ENCODE results near the gene GALNT17. TPM values are rescaled to one million over a fixed set of nuclear protein-coding genes. Genes with fewer than 3 reads are reported as not detected.

Gene GALNT17
- not detected for total RNA-seq

DNA sequence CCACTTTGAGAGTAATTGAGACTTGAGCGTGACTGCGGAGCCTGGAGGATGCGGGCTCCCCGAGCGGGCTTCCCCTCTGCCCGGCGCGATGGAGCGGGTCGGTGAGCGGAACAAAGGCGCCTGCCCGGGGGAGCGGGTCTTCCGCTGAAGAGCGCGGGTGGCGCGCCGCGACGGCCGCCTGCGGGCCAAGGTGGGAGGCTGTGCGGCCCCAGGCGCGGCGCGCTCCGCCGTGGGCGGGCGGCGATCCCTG is at the start of gene GALNT17:
Gene GALNT17, plus strand, starts transcription at position 18 of the 250 bp plus-strand sequence.
- H3K36me3 Mint-ChIP-seq (ENCODE audit: insufficient read depth in 2 of 2) = peaks cover 0 to 2% of the 10 kb centered on the region in 2 donors
- peak within 1 kb of the TSS; percentile 55 to 63 for H3K4me3 Mint-ChIP-seq
- ATAC-seq (replicated peaks in 1 of 2) (no peak), DNase-seq (no peak)
- no peaks in the 10 kb centered on the region for H3K4me1 Mint-ChIP-seq (ENCODE audit: low read depth)
- peaks cover 33% of the 10 kb centered on the region for H3K27me3 Mint-ChIP-seq (ENCODE audit: low read depth)
- no peaks in the 10 kb centered on the region for H3K9me3 Mint-ChIP-seq
- H3K27ac Mint-ChIP-seq = no peak within 1 kb of the TSS

DNA sequence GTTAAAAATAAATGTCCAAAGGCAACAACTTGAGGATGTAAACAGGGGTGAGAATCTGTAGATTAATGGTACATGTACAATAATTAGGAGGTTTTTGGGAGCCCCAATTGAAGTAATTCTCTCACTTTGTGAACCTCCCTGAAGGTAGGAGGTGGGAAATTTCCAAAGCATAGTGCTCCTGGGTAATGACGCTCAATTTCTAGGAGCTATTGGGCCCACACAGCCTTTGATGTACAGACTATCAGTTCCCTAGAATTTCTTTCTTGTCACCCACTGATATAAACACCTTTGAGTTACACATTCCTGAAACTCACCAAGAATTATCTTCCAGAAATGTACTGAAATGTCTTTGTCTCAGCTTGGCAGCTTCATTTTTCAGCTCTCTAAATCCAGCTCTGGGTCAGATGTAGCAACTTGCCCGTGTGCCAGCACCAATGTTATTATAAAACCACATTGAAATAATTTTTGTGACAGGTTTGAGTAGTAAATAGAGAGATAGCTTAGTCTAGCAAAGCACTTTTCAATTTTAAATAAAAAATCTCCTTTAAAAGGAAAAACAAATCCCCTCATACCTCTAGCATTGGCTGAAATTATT is 36.6 kb upstream of the GALNT17 start:
- Mint-ChIP-seq H3K4me3 (no peak overlapping the region), H3K9me3 (peaks cover 15 to 23% of the 10 kb centered on the region in 2 donors), H3K4me1 (ENCODE audit: low read depth) (no peaks in the 10 kb centered on the region), H3K27ac (no peak overlapping the region), H3K36me3 (ENCODE audit: insufficient read depth in 2 of 2) (peaks cover 0 to 3% of the 10 kb centered on the region in 2 donors), H3K27me3 (ENCODE audit: low read depth) (no peaks in the 10 kb centered on the region)
- DNase-seq (no peak), ATAC-seq (replicated peaks in 1 of 2) (no peak)

DNA sequence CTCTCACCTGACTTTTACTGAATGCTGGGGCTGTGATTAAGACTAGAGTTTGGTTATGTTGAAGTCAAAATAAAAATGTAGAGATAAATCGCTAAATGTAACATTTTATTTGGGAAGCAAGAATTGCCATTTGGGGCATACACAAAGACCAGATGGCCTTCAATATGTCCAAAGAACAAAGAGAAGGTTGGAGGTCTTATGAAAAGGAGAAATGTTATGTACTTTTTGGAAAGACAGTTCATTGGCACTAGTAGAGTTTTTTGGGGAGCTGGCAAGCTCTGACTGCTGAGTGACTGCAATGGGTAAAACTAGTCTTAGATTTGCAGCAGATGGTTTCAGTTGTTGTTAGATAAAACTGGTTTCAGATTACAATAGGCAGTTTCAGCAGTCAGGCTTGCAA is 35.6 kb upstream of the GALNT17 start:
- H3K4me3 Mint-ChIP-seq = no peak overlapping the region
- H3K36me3 Mint-ChIP-seq (ENCODE audit: insufficient read depth in 2 of 2) = peaks cover 0 to 3% of the 10 kb centered on the region in 2 donors
- H3K27me3 Mint-ChIP-seq (ENCODE audit: low read depth) = no peaks in the 10 kb centered on the region
- H3K9me3 Mint-ChIP-seq = peaks cover 14 to 20% of the 10 kb centered on the region in 2 donors
- no peak overlapping the region for H3K27ac Mint-ChIP-seq
- H3K4me1 Mint-ChIP-seq (ENCODE audit: low read depth) = no peaks in the 10 kb centered on the region
- DNase-seq = no peak
- ATAC-seq (replicated peaks in 1 of 2) = no peak

DNA sequence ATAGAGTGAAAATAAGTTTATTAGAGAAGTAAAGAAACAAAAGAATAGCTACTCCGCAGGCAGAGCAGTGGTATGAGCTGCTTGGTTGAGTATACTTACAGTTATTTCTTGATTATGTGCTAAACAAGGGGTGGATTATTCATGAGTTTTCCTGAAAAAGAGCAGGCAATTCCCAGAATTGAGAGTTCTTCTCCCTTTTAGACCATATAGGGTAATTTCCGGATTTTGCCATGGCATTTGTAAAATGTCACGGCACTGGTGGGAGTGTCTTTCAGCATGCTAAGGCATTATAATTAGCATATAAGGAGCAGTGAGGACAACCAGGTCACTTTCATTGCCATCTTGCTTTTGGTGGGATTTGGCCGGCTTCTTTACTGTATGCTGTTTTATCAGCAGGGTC is 25.7 kb upstream of the GALNT17 start:
- Mint-ChIP-seq H3K27me3 (ENCODE audit: low read depth) (no peaks in the 10 kb centered on the region), H3K36me3 (ENCODE audit: insufficient read depth in 2 of 2) (no peaks in the 10 kb centered on the region), H3K4me1 (ENCODE audit: low read depth) (no peaks in the 10 kb centered on the region), H3K9me3 (peaks cover 4 to 6% of the 10 kb centered on the region in 2 donors), H3K27ac (no peak overlapping the region), H3K4me3 (no peak overlapping the region)
- ATAC-seq (replicated peaks in 1 of 2) (no peak), DNase-seq (no peak)

DNA sequence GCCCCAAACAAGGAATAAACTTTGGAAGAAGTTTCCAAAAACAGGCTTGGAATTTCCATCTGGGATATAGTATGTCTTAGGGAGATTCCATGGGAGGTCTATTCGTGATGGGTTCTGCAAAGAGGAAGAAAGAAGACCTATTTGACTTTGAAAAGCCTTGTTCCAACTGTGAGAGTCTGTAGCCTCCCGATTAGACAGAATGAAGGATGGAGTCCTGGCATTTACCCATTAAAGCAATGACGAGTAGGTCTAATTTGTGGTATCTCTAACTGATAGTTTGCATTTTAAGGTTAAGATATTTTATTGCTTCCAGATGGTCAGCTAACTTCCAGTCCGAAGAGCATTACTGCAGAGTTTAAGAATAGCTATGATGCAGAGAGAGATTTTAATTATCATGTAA is 19.5 kb upstream of the GALNT17 start:
- Mint-ChIP-seq H3K27ac (no peak overlapping the region), H3K9me3 (peaks cover 10 to 11% of the 10 kb centered on the region in 2 donors), H3K27me3 (ENCODE audit: low read depth) (no peaks in the 10 kb centered on the region), H3K4me1 (ENCODE audit: low read depth) (no peaks in the 10 kb centered on the region), H3K4me3 (no peak overlapping the region), H3K36me3 (ENCODE audit: insufficient read depth in 2 of 2) (no peaks in the 10 kb centered on the region)
- DNase-seq (no peak), ATAC-seq (replicated peaks in 1 of 2) (no peak)

DNA sequence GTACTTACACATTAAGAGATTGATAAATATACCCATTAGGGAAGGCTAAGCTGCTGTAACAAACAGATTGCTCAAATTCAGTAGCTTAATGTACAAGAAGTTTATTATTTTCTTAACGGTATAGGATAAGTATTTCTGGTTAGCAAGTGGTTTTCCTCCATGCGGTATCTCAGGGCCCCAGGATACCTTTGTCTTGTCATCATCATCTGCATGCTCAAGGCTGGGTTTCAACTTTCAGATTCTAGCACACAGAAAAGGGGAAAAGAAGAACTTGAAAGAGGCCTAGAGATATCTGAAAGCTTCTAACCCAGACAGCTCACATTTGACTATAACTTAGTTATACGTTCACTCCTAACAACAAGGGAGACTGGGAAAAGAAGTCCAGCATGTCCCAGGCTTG is 11.8 kb upstream of the GALNT17 start:
- Mint-ChIP-seq H3K36me3 (ENCODE audit: insufficient read depth in 2 of 2) (no peaks in the 10 kb centered on the region), H3K9me3 (peaks cover under 1 to 6% of the 10 kb centered on the region in 2 donors), H3K27ac (no peak overlapping the region), H3K4me3 (no peak overlapping the region), H3K4me1 (ENCODE audit: low read depth) (no peaks in the 10 kb centered on the region), H3K27me3 (ENCODE audit: low read depth) (no peaks in the 10 kb centered on the region)
- DNase-seq = no peak
- no peak for ATAC-seq (replicated peaks in 1 of 2)

DNA sequence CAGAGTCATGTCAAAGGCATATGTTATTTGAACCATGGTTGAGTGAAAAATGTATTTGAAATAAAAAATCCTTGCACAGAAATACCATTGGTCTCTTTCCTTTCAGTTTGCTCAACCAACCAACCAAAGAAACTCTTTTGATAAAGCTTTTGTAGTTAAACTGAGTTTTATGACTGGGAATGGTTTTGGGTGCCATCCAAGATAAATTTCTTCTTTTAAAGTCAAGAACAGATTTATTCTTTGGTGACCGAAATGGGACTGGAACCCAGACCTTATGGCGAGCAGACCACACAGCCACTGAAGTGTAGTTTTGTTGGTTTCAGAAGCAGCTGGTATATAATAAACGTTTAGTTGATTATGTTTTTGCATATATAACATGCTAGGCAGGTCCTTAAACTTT is 2.8 kb upstream of the GALNT17 start:
- H3K27ac Mint-ChIP-seq = no peak overlapping the region

DNA sequence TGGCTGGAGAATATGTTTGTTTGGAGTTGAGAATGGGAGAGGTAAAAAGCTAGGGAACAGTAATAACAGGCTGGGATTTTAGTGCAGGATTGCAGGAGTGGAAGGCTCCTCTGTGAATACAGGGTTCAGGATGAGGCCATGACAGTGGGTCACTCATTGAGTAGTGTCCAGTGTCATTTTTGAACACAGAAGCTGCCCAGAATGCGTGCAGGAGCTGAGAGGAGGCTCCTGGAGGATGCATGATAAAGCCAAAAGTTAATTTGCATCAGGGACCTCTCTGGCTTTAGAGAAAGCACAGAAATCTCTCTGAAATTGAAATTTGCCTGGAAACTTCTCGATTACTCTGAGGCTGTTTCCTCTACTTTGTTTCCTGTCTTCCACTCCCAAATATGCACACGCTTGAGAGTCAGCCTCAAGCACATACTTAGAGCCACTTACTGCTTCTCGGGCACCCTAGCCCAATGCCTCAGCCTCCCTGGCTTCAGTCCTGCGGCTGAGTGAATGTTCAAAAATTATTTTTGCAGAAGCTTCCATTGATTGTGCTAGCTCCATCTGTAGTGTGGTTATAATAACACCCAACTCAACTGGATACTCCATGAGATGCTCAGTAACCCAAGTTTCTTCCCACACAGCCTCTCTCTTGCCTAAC is 1.8 kb upstream of the GALNT17 start:
- H3K27ac Mint-ChIP-seq = no peak overlapping the region
- no peaks in the 10 kb centered on the region for H3K9me3 Mint-ChIP-seq
- peaks cover 33% of the 10 kb centered on the region for H3K27me3 Mint-ChIP-seq (ENCODE audit: low read depth)
- H3K4me1 Mint-ChIP-seq (ENCODE audit: low read depth) = no peaks in the 10 kb centered on the region
- ATAC-seq (replicated peaks in 1 of 2) = no peak
- DNase-seq = no peak
- peaks cover 0 to 2% of the 10 kb centered on the region in 2 donors for H3K36me3 Mint-ChIP-seq (ENCODE audit: insufficient read depth in 2 of 2)
- no peak overlapping the region for H3K4me3 Mint-ChIP-seq

More for the DNA sequence above, 2.8 kb upstream of the GALNT17 start:
- Mint-ChIP-seq H3K9me3 (no peaks in the 10 kb centered on the region), H3K36me3 (ENCODE audit: insufficient read depth in 2 of 2) (peaks cover 0 to 2% of the 10 kb centered on the region in 2 donors), H3K27me3 (ENCODE audit: low read depth) (peaks cover 32% of the 10 kb centered on the region), H3K4me1 (ENCODE audit: low read depth) (no peaks in the 10 kb centered on the region), H3K4me3 (no peak overlapping the region)
- ATAC-seq (replicated peaks in 1 of 2) = no peak
- no peak for DNase-seq

DNA sequence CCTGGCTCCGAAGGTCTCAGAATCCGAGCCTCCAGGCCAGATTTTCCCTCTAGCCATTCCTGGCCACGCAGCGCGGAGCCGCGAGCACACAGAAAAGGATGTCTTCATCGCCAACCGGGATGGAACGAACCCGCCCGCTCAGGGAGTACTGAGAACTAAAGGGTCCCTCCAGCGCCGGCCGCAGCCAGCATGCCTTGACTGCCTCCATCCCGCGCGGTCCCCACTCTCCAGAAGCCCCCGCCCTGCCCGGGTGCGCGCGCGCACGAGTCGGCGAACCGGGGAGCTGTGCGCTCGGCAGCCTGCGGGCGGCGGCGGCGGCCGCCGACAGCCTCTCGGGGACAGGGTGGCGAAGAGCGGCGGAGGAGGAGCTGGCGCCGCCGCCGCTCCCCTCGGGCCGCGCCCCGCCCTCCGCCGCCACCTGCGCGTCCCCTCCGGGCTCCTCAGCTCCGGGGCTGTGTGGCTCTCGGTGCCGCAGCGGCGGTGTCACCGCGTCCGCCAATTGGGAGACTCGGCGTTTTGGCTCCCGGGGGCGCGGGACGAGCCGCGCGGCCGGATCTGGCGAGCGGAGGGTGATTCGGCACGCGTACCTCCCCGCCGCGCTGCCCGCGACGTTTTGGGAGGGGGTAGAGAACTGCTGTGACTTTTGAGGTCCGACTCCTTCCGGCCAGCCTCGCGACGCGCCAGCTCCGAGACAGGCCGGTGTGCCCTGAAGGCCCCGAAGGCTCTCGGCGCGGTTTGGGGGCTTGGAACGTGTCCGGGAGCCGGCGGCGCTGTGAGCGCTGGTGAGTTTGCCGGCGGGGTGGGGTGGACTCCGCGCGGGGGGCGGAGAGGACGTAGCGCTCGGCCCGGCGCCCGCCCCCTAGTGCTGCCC is 453 bp upstream of the GALNT17 start:
- peak in 1 of 2 donors; percentile 1 for DNase-seq
- no peak for ATAC-seq (replicated peaks in 1 of 2)
- peaks cover 0 to 2% of the 10 kb centered on the region in 2 donors for H3K36me3 Mint-ChIP-seq (ENCODE audit: insufficient read depth in 2 of 2)
- H3K27ac Mint-ChIP-seq = no peak overlapping the region
- no peaks in the 10 kb centered on the region for H3K9me3 Mint-ChIP-seq
- peak overlapping the region; percentile 55 to 63 for H3K4me3 Mint-ChIP-seq
- H3K27me3 Mint-ChIP-seq (ENCODE audit: low read depth) = peaks cover 33% of the 10 kb centered on the region
- no peaks in the 10 kb centered on the region for H3K4me1 Mint-ChIP-seq (ENCODE audit: low read depth)

DNA sequence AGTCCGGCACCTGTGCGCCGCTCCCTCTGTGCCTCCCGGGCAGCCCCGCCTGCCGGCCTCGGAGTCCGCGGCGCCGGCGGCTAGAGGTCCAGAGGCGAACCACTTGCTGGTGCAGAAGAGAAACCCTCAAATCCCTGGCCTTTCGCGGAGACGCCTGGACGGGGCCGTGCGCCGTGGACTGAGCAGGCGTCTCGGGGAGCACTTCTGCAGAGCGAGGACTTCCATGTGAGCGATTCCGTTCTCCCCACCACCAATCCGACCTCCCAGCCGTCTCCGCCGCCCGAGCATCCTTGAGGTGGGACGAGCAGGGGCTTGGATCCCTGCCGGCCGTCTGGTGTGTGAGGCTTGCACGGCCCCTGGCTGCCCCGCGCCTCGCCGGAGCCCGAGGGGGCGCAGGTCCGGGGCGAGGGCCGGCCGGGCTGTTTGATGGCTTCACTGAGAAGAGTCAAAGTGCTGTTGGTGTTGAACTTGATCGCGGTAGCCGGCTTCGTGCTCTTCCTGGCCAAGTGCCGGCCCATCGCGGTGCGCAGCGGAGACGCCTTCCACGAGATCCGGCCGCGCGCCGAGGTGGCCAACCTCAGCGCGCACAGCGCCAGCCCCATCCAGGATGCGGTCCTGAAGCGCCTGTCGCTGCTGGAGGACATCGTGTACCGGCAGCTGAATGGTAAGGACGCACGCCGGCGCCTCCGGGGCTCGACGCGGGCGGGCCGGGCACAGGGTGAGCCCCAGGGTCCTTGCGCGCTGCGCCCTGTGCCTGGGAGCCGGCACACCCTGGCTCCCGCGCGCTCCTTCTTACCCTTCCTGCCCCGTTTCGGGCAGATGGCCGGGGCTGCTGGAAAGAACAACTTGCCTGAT is 660 bp downstream of the GALNT17 start:
- Mint-ChIP-seq H3K36me3 (ENCODE audit: insufficient read depth in 2 of 2) (peaks cover 0 to 2% of the 10 kb centered on the region in 2 donors), H3K4me3 (no peak overlapping the region), H3K27me3 (ENCODE audit: low read depth) (peaks cover 33% of the 10 kb centered on the region), H3K27ac (no peak overlapping the region), H3K9me3 (no peaks in the 10 kb centered on the region), H3K4me1 (ENCODE audit: low read depth) (no peaks in the 10 kb centered on the region)
- no peak for DNase-seq
- no peak for ATAC-seq (replicated peaks in 1 of 2)

DNA sequence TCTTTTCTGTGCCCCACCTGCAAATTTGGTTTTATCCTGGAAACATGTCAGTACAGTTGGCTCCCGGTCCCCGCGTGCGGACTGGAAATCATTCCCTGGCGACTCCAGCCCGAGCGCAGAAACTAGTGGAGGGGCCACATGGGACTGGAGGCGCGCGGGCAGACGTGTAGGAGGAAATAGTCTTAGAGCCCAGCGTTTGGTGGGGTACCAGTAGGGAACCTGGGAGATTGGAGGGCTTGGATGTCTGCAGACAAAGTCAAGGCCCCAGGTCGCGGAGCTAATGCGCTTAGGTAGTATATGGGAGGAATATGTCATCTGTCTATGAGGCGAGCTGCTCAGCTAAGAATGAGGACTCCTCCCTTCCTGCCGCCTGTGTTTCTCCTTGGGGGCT is 1.3 kb downstream of the GALNT17 start:
- peaks cover 33% of the 10 kb centered on the region for H3K27me3 Mint-ChIP-seq (ENCODE audit: low read depth)
- peaks cover 2 to 3% of the 10 kb centered on the region in 2 donors for H3K9me3 Mint-ChIP-seq
- H3K27ac Mint-ChIP-seq = no peak overlapping the region
- DNase-seq (no peak), ATAC-seq (replicated peaks in 1 of 2) (no peak)
- peaks cover 0 to 2% of the 10 kb centered on the region in 2 donors for H3K36me3 Mint-ChIP-seq (ENCODE audit: insufficient read depth in 2 of 2)
- H3K4me3 Mint-ChIP-seq = no peak overlapping the region
- H3K4me1 Mint-ChIP-seq (ENCODE audit: low read depth) = no peaks in the 10 kb centered on the region

DNA sequence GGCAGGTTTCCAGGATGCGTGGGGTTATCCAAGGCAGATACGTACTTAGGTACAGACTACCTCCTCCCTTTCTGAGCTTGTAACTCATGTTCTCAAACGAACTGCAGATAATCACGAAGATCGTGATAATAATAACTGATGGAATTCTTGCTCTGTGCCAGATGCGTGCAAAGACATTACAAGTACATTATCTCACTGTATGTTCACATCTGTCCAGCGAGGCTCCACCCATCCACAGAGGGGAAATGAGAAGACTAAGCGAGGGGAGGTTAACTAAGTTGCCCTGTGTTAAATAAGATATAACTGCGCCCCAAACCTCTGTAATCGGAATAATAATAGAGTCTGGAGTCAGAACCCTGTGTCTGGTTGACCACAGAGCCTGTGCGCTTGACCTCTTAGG is 1.9 kb downstream of the GALNT17 start:
- Mint-ChIP-seq H3K27me3 (ENCODE audit: low read depth) (peaks cover 33% of the 10 kb centered on the region), H3K4me3 (no peak overlapping the region), H3K36me3 (ENCODE audit: insufficient read depth in 2 of 2) (peaks cover 0 to 2% of the 10 kb centered on the region in 2 donors), H3K27ac (no peak overlapping the region), H3K4me1 (ENCODE audit: low read depth) (no peaks in the 10 kb centered on the region), H3K9me3 (peaks cover 3 to 4% of the 10 kb centered on the region in 2 donors)
- DNase-seq (no peak), ATAC-seq (replicated peaks in 1 of 2) (no peak)

DNA sequence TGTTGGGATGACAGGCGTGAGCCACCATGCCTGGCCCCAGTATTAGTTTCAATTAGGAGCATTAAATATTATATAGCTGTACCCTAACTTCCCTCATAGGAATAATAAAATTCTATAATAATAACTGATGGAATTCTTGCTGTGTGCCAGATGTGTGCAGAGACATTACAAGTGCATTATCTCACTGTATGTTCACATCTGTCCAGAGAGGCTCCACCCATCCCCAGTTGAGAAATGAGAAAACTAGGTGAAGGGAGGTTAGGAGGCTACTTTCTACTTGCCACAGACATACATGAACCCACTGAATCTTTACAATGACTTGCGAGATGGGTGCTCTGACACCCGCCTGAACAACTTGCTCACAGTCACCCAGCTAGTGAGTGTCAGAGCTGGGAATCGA is 3.2 kb downstream of the GALNT17 start:
- ATAC-seq (replicated peaks in 1 of 2) (no peak), DNase-seq (no peak)
- Mint-ChIP-seq H3K27me3 (ENCODE audit: low read depth) (peaks cover 25% of the 10 kb centered on the region), H3K36me3 (ENCODE audit: insufficient read depth in 2 of 2) (peaks cover 0 to 2% of the 10 kb centered on the region in 2 donors), H3K4me3 (no peak overlapping the region), H3K27ac (no peak overlapping the region), H3K9me3 (peaks cover 4 to 8% of the 10 kb centered on the region in 2 donors), H3K4me1 (ENCODE audit: low read depth) (no peaks in the 10 kb centered on the region)
